GM18526 (cell line): ENCODE measurements around the gene EXD2.

ENCODE experiments used
- POLR2A ChIP-seq: IDR thresholded peaks from 3 replicates; pipeline ENCODE4 v1.6.1; 2011; ENCODE audit not compliant: insufficient read length; ENCODE audit errors: extremely low read depth

Gene EXD2

DNA sequence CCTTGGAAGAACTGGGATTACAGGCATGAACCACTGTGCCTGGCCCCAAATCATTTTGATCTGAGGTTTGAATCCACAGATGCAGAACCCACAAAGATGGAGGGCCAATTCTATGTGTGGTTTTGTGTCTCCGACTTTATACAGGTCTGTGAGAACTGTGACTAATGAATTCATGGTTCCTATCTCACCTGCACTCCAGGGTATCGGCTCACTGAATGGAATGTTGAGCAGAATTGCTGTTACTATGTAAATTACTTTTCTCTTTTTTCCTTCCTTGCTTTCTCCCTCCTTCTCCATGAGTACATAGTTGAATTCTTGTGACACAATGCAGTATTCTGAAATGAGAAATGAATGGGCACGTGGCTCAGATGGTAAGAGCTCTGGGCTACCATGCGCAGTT is 47.6 kb downstream of the EXD2 start:
- TF ChIP-seq POLR2A: no peak

GRCh38 chr14:69240527-69241173 is 49.4 kb downstream of the EXD2 start:
- TF ChIP-seq POLR2A: no peak

DNA sequence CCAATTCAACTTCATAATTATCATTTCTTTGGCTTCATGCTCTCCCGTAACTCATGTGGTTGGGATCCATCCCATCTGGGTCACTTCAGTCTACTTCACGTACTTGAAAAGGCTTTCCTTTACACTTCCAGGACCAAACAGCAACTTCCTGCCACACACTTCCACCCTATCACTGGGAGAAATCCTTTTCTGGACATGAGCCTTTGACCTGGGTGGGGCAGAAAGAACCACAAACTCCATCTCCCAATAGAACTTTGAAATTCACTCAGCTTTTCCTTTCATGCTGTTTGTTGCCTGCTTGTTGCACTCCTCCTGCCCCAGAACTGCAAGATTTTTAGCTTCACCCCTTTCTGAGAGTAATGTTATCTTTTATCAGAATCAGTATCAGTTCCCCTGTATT is 50.3 kb downstream of the EXD2 start:
- TF ChIP-seq POLR2A: no peak

- TF ChIP-seq POLR2A: no peak
Measured at GRCh38 chr14:69242311-69243224, 51.3 kb downstream of the EXD2 start.

- TF ChIP-seq POLR2A: no peak
Measured at GRCh38 chr14:69244946-69245345, 53.6 kb downstream of the EXD2 start.

DNA sequence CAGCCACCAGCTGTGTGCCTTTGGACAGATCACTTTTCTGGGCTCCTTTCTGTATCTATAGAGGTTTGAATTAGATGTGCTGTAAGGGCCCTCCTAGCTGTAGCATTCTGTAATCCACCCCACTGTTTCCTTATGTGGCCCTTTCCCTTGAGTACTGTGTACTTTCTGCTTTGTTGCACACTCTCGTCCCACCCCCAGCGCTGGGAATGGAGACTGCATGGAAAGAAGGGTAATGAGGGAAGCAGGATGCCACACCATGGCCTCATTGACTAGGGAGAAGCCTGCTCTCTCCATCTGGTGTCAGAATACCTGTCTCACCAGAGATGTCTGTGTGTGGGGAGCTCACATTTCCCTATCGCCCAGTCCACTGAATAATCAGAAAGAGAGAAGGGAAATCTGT is 55.0 kb downstream of the EXD2 start:
- no peak for TF ChIP-seq POLR2A

- TF ChIP-seq POLR2A: no peak
Measured at GRCh38 chr14:69247676-69248440, 56.6 kb downstream of the EXD2 start.

DNA sequence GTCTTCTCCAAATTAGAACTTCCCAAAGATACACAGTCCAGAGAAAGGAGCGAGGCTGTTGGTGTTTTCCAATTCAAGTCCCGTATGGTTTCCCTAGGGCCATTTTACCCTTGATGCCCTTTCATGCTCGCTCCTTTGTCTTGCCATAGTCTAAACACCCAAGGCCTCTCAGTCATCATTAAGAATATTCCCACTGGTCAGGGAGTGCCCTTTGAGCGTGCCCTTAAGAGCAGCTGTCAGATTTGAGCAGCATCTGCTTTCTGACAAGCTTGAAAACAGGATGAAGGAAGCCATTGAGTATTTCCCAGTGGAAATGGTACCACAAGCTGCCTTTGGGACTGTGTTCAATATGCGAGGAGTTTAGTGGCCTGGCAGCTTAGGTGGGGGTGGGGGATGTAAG is 58.3 kb downstream of the EXD2 start:
- no peak for TF ChIP-seq POLR2A

- TF ChIP-seq POLR2A: no peak
Measured at GRCh38 chr14:69252851-69253250, 61.6 kb downstream of the EXD2 start.

- TF ChIP-seq POLR2A: no peak
Measured at GRCh38 chr14:69259168-69259526, 67.8 kb downstream of the EXD2 start.

DNA sequence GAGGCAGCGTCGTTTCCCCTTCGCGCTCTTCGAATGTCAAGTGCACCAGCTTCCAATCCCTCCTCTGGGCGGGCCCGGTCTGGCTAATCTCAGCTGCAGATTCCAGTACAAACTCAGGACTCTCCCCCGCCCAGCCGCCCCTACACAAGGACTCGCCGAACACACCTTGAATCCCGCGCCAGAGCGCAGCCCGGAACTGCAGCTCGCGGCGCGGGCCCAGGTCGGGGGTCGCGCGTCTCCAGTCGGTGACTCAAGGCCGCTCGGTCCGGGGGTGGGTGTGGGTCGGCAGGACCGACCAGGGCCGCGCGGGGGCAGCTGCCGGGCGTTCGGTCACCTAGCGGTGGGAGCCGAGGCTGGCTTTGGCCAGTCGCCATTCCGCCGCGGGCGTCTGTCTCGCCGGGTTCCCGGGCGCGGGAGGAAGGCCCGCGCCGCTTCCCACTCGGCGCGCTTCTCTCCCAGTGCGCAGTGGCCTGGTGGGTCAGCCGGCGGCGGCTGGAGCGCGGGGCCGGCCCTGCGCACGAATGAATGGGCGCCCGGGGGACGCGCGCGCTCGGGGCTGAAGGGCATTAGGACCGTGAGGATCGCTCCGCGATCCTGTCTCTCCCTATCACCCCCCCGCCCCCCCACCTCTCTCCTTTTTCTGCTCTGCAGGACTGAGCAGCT is 68.4 kb downstream of the EXD2 start, which contains the start of gene GALNT16:
GALNT16 (plus strand) TSS at position 632 of the 663 bp plus-strand sequence. CDS start 133 bp downstream, outside the sequence.
- TF ChIP-seq POLR2A: no peak

GRCh38 chr14:69260190-69260860 is 69.0 kb downstream of the EXD2 start:
- TF ChIP-seq POLR2A: no peak

DNA sequence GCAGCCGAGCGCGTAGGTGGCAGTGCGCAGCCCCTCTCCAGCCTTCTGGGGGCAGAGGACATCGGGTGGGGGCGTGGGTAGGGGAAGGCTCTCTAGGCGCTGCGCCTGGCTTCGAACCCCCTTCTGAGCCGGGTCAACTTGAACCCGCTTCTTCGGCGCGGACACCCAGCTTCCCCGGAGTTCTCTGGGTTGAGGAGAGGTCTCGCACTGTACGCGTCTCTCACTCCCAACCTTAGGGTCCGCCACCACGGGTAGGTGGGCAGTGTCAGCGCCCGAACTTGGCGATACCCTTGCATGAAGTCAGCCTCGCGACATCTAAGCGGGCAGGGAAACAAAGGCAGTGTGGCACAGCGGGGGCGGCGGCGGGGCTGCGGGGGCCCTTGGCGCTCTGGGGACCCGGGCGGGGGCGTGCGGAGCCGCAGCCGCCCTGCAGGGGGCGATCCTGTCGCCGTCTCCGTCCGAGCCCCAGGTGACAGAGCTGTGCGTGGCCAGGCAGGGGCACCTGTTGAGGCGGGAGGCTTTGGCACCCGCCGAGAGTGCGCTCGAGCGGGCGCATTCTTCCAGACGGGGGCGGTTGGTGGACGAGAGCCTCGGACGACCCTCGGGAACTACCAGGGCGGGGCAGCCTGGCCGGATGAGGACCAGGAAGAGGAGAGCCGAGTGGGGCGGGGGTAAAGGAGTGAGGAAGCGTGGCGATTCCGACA is 69.7 kb downstream of the EXD2 start:
- no peak for TF ChIP-seq POLR2A

DNA sequence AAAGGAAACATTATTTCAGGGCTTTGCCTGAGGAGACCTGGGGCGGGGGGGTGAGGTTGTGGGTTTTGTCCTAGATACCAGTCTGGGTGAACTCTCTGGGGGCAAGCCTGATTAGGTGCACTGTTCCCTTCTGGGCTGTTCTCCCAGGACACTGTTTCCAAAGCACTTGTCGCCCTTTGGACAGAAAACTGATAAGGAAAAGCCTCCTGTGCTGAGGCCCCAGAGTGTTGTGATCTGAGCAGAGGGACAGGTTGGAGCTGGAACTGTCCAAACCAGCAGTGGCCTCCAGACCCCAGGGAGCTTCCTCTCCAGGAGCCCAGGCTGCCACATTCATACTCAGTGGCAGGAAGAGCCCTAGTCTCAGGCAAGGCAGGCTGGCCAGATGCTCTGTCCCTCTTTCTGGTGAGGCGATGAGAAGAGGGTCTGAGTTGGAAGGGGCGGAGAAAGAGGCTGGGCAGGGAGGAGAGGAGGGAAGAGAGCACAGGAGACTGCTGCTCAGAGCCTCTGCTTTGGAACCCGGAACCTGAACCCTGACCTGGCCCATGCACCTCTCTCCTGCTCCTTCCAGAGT is 70.5 kb downstream of the EXD2 start:
- no peak for TF ChIP-seq POLR2A
